Karpas-422 (cell line): ENCODE measurements around the gene HOMER2. TPM values are rescaled to one million over a fixed set of nuclear protein-coding genes. Genes with fewer than 3 reads are reported as not detected.

Experiments
- DNase-seq: peaks from one replicate; pipeline ENCODE4 v3.0.0-alpha.2; 2015
- H2AFZ ChIP-seq: fragments of 200-600 bp; sonication (generic); 2 replicates; pipeline ENCODE4 v1.6.1; 2014; ENCODE audit warnings: antibody characterized with exemption, low read length, mixed read lengths
- H3K27ac ChIP-seq: fragments of 200-600 bp; sonication (generic); 2 replicates; pipeline ENCODE4 v1.5.1; 2014; ENCODE audit warnings: mild to moderate bottlenecking, low read length, moderate library complexity
- H3K27me3 ChIP-seq: fragments of 200-600 bp; sonication (generic); 2 replicates; pipeline ENCODE4 v1.6.1; 2014; ENCODE audit warnings: low read length, mixed read lengths
- H3K36me3 ChIP-seq: fragments of 200-600 bp; sonication (generic); 2 replicates; pipeline ENCODE4 v1.6.1; 2014; ENCODE audit warnings: low read length, mixed read lengths; ENCODE audit not compliant: insufficient read depth
- H3K4me1 ChIP-seq: fragments of 200-600 bp; sonication (generic); 2 replicates; pipeline ENCODE4 v1.6.1; 2014; ENCODE audit warnings: mild to moderate bottlenecking, low read length, mixed read lengths
- H3K4me2 ChIP-seq: fragments of 200-600 bp; sonication (generic); 2 replicates; pipeline ENCODE4 v1.6.1; 2014; ENCODE audit warnings: low read length, low read depth, mild to moderate bottlenecking; ENCODE audit not compliant: poor library complexity, severe bottlenecking
- H3K4me3 ChIP-seq: fragments of 200-600 bp; sonication (generic); 2 replicates; pipeline ENCODE4 v1.5.1; 2014; ENCODE audit warnings: mild to moderate bottlenecking, antibody characterized with exemption, low read length, mixed read lengths
- H3K79me2 ChIP-seq: fragments of 200-600 bp; sonication (generic); 2 replicates; pipeline ENCODE4 v1.6.1; 2014; ENCODE audit warnings: mild to moderate bottlenecking, low read length, mixed read lengths
- H3K9ac ChIP-seq: fragments of 200-600 bp; sonication (generic); 2 replicates; pipeline ENCODE4 v1.6.0; 2014; ENCODE audit warnings: low read length
- H3K9me2 ChIP-seq: fragments of 200-600 bp; sonication (generic), shearing (Covaris generic); replicated peaks from 2 replicates; pipeline ENCODE4 v1.6.0; 2014; ENCODE audit warnings: mild to moderate bottlenecking, low read length, moderate library complexity; ENCODE audit not compliant: insufficient read depth
- H3K9me3 ChIP-seq: fragments of 300-700, 200-600 bp; sonication (generic); 2 replicates; pipeline ENCODE4 v1.6.1; 2014; ENCODE audit warnings: low read length, mixed read lengths
- H4K20me1 ChIP-seq: fragments of 200-600 bp; sonication (generic); 2 replicates; pipeline ENCODE4 v1.6.1; 2014; ENCODE audit warnings: mild to moderate bottlenecking, antibody characterized with exemption, low read length, low read depth; ENCODE audit not compliant: insufficient read depth
- total RNA-seq: library from RNA; depleted of rRNA; stranded (reverse); fragments of >200 nt; shearing (Covaris generic); gene quantifications from 2 replicates; pipeline ENCODE4 v1.2.3, GENCODE V29; 2014; ENCODE audit warnings: low replicate concordance

HOMER2 gene
- total RNA-seq, 1 experiment from 2014 or later = 30.4 TPM

DNA sequence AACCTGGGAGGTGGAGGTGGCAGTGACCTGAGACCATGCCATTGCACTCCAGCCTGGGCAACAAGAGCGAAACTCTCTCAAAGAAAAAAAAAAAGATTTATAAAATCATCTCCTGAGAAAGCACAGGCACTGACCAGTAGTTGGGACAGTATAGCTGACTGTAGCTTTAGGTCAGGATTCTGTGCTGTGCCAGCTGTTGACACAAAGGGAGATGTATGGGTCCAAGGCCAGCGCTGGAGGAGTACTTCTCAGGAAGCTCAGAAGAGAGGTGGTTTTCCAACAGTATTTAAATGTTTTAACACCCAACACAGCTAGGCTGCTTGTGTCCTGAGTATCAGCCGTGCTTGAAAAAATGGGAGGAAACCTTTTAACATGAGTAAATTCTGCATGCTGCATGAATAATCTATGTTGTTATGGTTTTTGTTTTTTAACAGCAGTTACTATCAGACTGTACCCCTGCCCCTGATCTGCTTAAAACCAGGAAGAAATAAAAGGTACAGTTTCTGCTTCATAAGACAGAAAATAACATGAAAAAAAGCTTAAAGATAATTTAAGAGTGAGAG is 40.0 kb upstream of the HOMER2 start:
- Histone ChIP-seq H3K9me2 (no peaks in the 10 kb centered on the region), H3K36me3 (peaks cover 11% of the 10 kb centered on the region; the same call in 1 of the 2 replicates), H3K9ac (no peak overlapping the region), H2AFZ (no peak overlapping the region), H3K27me3 (no peaks in the 10 kb centered on the region), H3K4me2 (no peak overlapping the region), H3K79me2 (peaks cover 10% of the 10 kb centered on the region), H3K4me1 (peaks cover under 1% of the 10 kb centered on the region), H4K20me1 (no peaks in the 10 kb centered on the region), H3K4me3 (no peak overlapping the region), H3K27ac (no peak overlapping the region), H3K9me3 (no peaks in the 10 kb centered on the region)
- DNase-seq = no peak

GRCh38 chr15:82986442-82986780 is 33.9 kb upstream of the HOMER2 start:
- H3K9me2 ChIP-seq = no peaks in the 10 kb centered on the region
- DNase-seq = peak; percentile 61
- peak overlapping the region; percentile 91 for H3K9ac ChIP-seq
- no peaks in the 10 kb centered on the region; the same call in 1 of the 2 replicates for H4K20me1 ChIP-seq
- H3K4me2 ChIP-seq = peak overlapping the region; percentile 86
- H3K36me3 ChIP-seq = peaks cover 11% of the 10 kb centered on the region; the same call in 1 of the 2 replicates
- H2AFZ ChIP-seq = no peak overlapping the region
- no peaks in the 10 kb centered on the region for H3K9me3 ChIP-seq
- peaks cover 23% of the 10 kb centered on the region for H3K4me1 ChIP-seq
- H3K79me2 ChIP-seq = peaks cover 42% of the 10 kb centered on the region
- no peak overlapping the region for H3K27ac ChIP-seq
- H3K27me3 ChIP-seq = no peaks in the 10 kb centered on the region
- peak overlapping the region; percentile 99 for H3K4me3 ChIP-seq

GRCh38 chr15:82985688-82986441 is 33.3 kb upstream of the HOMER2 start, which contains the start of gene RAMAC:
Gene RAMAC, plus strand, starts transcription at chr15:82986210. Its CDS starts 2,809 bp downstream, at chr15:82989019.
- peaks cover 23% of the 10 kb centered on the region for H3K4me1 ChIP-seq

DNA sequence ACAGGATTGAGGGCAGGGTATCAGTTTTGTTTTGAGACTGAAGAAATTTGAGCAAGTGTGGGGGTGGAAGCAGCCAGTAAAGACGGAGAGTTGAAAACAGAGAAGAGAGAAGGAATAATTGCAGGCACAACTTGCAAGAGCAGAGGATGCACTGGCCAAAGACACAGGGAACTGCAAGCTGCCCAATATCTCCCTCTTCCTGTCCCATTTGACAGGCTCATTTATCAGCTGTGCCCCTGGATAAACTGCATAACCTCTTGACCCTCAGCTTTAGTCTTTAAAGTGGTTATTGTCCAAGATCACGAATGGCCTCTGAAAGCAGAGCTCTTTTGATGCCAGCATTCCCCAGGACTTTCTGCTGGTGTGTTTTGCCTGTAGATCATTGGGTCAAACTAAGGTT is 28.5 kb upstream of the HOMER2 start:
- no peak overlapping the region for H3K9ac ChIP-seq
- no peak overlapping the region for H3K27ac ChIP-seq
- H3K9me3 ChIP-seq = no peaks in the 10 kb centered on the region
- H3K79me2 ChIP-seq = peaks cover 17% of the 10 kb centered on the region
- H2AFZ ChIP-seq = no peak overlapping the region
- H3K4me1 ChIP-seq = peaks cover 13% of the 10 kb centered on the region
- no peaks in the 10 kb centered on the region for H4K20me1 ChIP-seq
- H3K9me2 ChIP-seq = no peaks in the 10 kb centered on the region
- H3K36me3 ChIP-seq = no peaks in the 10 kb centered on the region
- H3K4me3 ChIP-seq = no peak overlapping the region
- H3K4me2 ChIP-seq = no peak overlapping the region
- no peaks in the 10 kb centered on the region for H3K27me3 ChIP-seq
- no peak for DNase-seq

More at GRCh38 chr15:82985688-82986441, 33.3 kb upstream of the HOMER2 start, which contains the start of gene RAMAC:
- H3K9me3 ChIP-seq = no peaks in the 10 kb centered on the region
- peak within 1 kb of the TSS; percentile 91 for H3K9ac ChIP-seq
- H3K4me2 ChIP-seq = peak within 1 kb of the TSS; percentile 86
- DNase-seq = peak; percentile 99
- peak within 1 kb of the TSS; percentile 45; the same call in 1 of the 2 replicates for H3K27ac ChIP-seq
- H3K9me2 ChIP-seq = no peaks in the 10 kb centered on the region
- H3K36me3 ChIP-seq = peaks cover 11% of the 10 kb centered on the region; the same call in 1 of the 2 replicates
- H3K27me3 ChIP-seq = no peaks in the 10 kb centered on the region
- peaks cover 42% of the 10 kb centered on the region for H3K79me2 ChIP-seq
- H2AFZ ChIP-seq = peak within 1 kb of the TSS; percentile 84
- peak within 1 kb of the TSS; percentile 99 for H3K4me3 ChIP-seq
- H4K20me1 ChIP-seq = no peaks in the 10 kb centered on the region; the same call in 1 of the 2 replicates

GRCh38 chr15:82979726-82980125 is 27.2 kb upstream of the HOMER2 start:
- H3K9me2 ChIP-seq = no peaks in the 10 kb centered on the region
- no peak overlapping the region for H2AFZ ChIP-seq
- no peak overlapping the region for H3K27ac ChIP-seq
- no peaks in the 10 kb centered on the region for H3K36me3 ChIP-seq
- no peak overlapping the region for H3K4me2 ChIP-seq
- no peak for DNase-seq
- no peaks in the 10 kb centered on the region for H4K20me1 ChIP-seq
- H3K79me2 ChIP-seq = peaks cover 6% of the 10 kb centered on the region
- no peaks in the 10 kb centered on the region for H3K9me3 ChIP-seq
- H3K4me3 ChIP-seq = no peak overlapping the region
- H3K27me3 ChIP-seq = no peaks in the 10 kb centered on the region
- no peak overlapping the region for H3K9ac ChIP-seq
- H3K4me1 ChIP-seq = peaks cover 3% of the 10 kb centered on the region

GRCh38 chr15:82978438-82978837 is 25.9 kb upstream of the HOMER2 start:
- Histone ChIP-seq H3K27ac (no peak overlapping the region), H3K4me3 (no peak overlapping the region), H3K9me2 (no peaks in the 10 kb centered on the region), H4K20me1 (no peaks in the 10 kb centered on the region), H3K9me3 (no peaks in the 10 kb centered on the region), H3K27me3 (no peaks in the 10 kb centered on the region), H2AFZ (no peak overlapping the region), H3K36me3 (no peaks in the 10 kb centered on the region), H3K9ac (no peak overlapping the region), H3K79me2 (no peaks in the 10 kb centered on the region), H3K4me2 (no peak overlapping the region), H3K4me1 (no peaks in the 10 kb centered on the region)
- DNase-seq = no peak

GRCh38 chr15:82977076-82977475 is 24.6 kb upstream of the HOMER2 start:
- no peak overlapping the region for H3K27ac ChIP-seq
- no peak overlapping the region for H3K4me2 ChIP-seq
- H3K4me3 ChIP-seq = no peak overlapping the region
- H3K79me2 ChIP-seq = no peaks in the 10 kb centered on the region
- no peak overlapping the region for H2AFZ ChIP-seq
- H3K4me1 ChIP-seq = no peaks in the 10 kb centered on the region
- no peaks in the 10 kb centered on the region for H3K9me3 ChIP-seq
- H3K9me2 ChIP-seq = no peaks in the 10 kb centered on the region
- no peaks in the 10 kb centered on the region for H3K27me3 ChIP-seq
- no peaks in the 10 kb centered on the region for H3K36me3 ChIP-seq
- no peaks in the 10 kb centered on the region for H4K20me1 ChIP-seq
- H3K9ac ChIP-seq = no peak overlapping the region
- no peak for DNase-seq

- DNase-seq = no peak
Observed at GRCh38 chr15:82972990-82973389, 20.5 kb upstream of the HOMER2 start.

More at GRCh38 chr15:82972990-82973389, 20.5 kb upstream of the HOMER2 start:
- Histone ChIP-seq H2AFZ (no peak overlapping the region), H3K9ac (no peak overlapping the region), H3K4me1 (no peaks in the 10 kb centered on the region), H3K4me3 (no peak overlapping the region), H3K9me2 (no peaks in the 10 kb centered on the region), H3K4me2 (no peak overlapping the region), H3K79me2 (no peaks in the 10 kb centered on the region), H4K20me1 (no peaks in the 10 kb centered on the region), H3K27me3 (no peaks in the 10 kb centered on the region), H3K27ac (no peak overlapping the region), H3K36me3 (no peaks in the 10 kb centered on the region), H3K9me3 (no peaks in the 10 kb centered on the region)
